Neural progenitor cell (in vitro differentiated cells): ENCODE results near the gene DOCK4. TPM values are rescaled to one million over a fixed set of nuclear protein-coding genes. Genes with fewer than 3 reads are reported as not detected.

Experiments used
- DNase-seq: peaks from one replicate; pipeline ENCODE4 v3.0.0-alpha.2; 2016; ENCODE audit warnings: low spot score
- H2AFZ ChIP-seq: fragments of 200-600 bp; sonication (generic); replicated peaks from 2 replicates; pipeline ENCODE4 v1.6.1; 2016; ENCODE audit warnings: antibody characterized with exemption
- H3F3A ChIP-seq: fragments of 200-600 bp; sonication (generic); 2 replicates; pipeline ENCODE4 v1.6.1; 2016; ENCODE audit warnings: antibody characterized with exemption, low read depth
- H3K27ac ChIP-seq: fragments of 200-600 bp; sonication (generic); 2 replicates; pipeline ENCODE4 v1.5.1; 2016; ENCODE audit warnings: mild to moderate bottlenecking
- H3K27me3 ChIP-seq: fragments of 200-600 bp; sonication (generic); 2 replicates; pipeline ENCODE4 v1.6.1; 2016; ENCODE audit warnings: mild to moderate bottlenecking, moderate library complexity
- H3K36me3 ChIP-seq: fragments of 200-600 bp; sonication (generic); 2 replicates; pipeline ENCODE4 v1.5.1; 2016
- H3K4me1 ChIP-seq: fragments of 200-600 bp; sonication (generic); 2 replicates; pipeline ENCODE4 v1.6.1; 2016; ENCODE audit warnings: mixed run types
- H3K4me2 ChIP-seq: fragments of 200-600 bp; sonication (generic); 2 replicates; pipeline ENCODE4 v1.6.1; 2016
- H3K4me3 ChIP-seq: fragments of 200-600 bp; sonication (generic); 2 replicates; pipeline ENCODE4 v1.5.1; 2016
- H3K79me2 ChIP-seq: fragments of 200-600 bp; sonication (generic); 2 replicates; pipeline ENCODE4 v1.6.1; 2016; ENCODE audit warnings: low read depth
- H3K9ac ChIP-seq: fragments of 200-600 bp; sonication (generic); 2 replicates; pipeline ENCODE4 v1.6.1; 2016
- H3K9me3 ChIP-seq: fragments of 200-600 bp; sonication (generic); 2 replicates; pipeline ENCODE4 v1.5.1; 2016; ENCODE audit warnings: low read depth
- H4K20me1 ChIP-seq: fragments of 200-600 bp; sonication (generic); 2 replicates; pipeline ENCODE4 v1.6.1; 2016; ENCODE audit warnings: low read depth
- H3K27ac Mint-ChIP-seq: 3 replicates; pipeline ENCODE4 v1.8.0; 2021; ENCODE audit warnings: mixed read lengths
- H3K27me3 Mint-ChIP-seq: 2 replicates; pipeline ENCODE4 v1.8.0; 2022; ENCODE audit warnings: low read depth, mild to moderate bottlenecking, inconsistent platforms, moderate library complexity, mixed read lengths; ENCODE audit not compliant: insufficient read depth
- H3K36me3 Mint-ChIP-seq: 3 replicates; pipeline ENCODE4 v1.8.0; 2021; ENCODE audit warnings: mixed read lengths
- H3K4me1 Mint-ChIP-seq: 3 replicates; pipeline ENCODE4 v1.8.0; 2021; ENCODE audit warnings: mixed read lengths
- H3K4me3 Mint-ChIP-seq: 3 replicates; pipeline ENCODE4 v1.8.0; 2021; ENCODE audit warnings: mild to moderate bottlenecking, moderate library complexity, mixed read lengths
- H3K9me3 Mint-ChIP-seq: 3 replicates; pipeline ENCODE4 v1.8.0; 2020; ENCODE audit warnings: mixed read lengths
- CTCF ChIP-seq: fragments of 200-600 bp; sonication (generic); IDR thresholded peaks from 2 replicates; pipeline ENCODE4 v1.5.1; 2017; ENCODE audit warnings: antibody characterized with exemption, mild to moderate bottlenecking
- EZH2 ChIP-seq: fragments of 200-600 bp; sonication (generic); IDR thresholded peaks from 2 replicates; pipeline ENCODE4 v1.6.1; 2017; ENCODE audit warnings: antibody characterized with exemption, mild to moderate bottlenecking, moderate library complexity
- EZH2phosphoT487 ChIP-seq: fragments of 200-600 bp; sonication (generic); IDR thresholded peaks from 2 replicates; pipeline ENCODE4 v1.6.1; 2017; ENCODE audit warnings: antibody characterized with exemption
- total RNA-seq: library from RNA; depleted of rRNA; stranded (reverse); fragments of >200 nt; gene quantifications from 2 replicates; pipeline ENCODE4 v1.2.3, GENCODE V29; 2015; ENCODE audit warnings: low replicate concordance

DOCK4 gene
- total RNA-seq, 1 donor from 2014 or later, result 11.4 TPM

DNA sequence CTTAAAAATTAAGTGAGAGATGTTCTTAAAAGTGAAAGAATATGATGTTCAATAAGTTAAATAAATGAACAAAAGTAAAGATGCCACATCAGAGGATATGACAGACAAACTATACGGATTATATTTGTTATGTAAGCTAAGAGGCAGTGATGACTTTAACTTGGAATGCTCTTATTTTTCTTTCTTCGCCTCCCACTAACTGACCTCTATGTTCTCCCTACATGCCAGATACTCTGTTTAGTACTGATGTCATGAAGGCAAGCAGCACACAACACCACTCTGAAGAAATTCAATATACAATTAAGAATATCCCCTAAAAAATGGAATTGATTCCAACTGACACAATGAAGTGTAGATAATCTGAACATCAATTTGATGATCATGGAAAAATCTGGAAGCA lies 223.4 kb downstream of the DOCK4 start:
- Histone ChIP-seq H2AFZ (no peak overlapping the region), H3K4me2 (no peak overlapping the region), H3K27ac (no peak overlapping the region), H3K4me3 (no peak overlapping the region), H3K9ac (no peak overlapping the region), H3K79me2 (no peaks in the 10 kb centered on the region), H3K27me3 (no peaks in the 10 kb centered on the region), H3K4me1 (no peaks in the 10 kb centered on the region), H3K36me3 (no peaks in the 10 kb centered on the region), H4K20me1 (no peaks in the 10 kb centered on the region), H3F3A (no peaks in the 10 kb centered on the region), H3K9me3 (no peaks in the 10 kb centered on the region)
- Mint-ChIP-seq H3K36me3 (peaks cover 20% of the 10 kb centered on the region), H3K27ac (no peak overlapping the region), H3K9me3 (no peaks in the 10 kb centered on the region), H3K4me1 (no peaks in the 10 kb centered on the region), H3K4me3 (no peak overlapping the region), H3K27me3 (no peaks in the 10 kb centered on the region)
- TF ChIP-seq CTCF (no peak), EZH2 (no peak), EZH2phosphoT487 (no peak)
- DNase-seq, result no peak

- H3K36me3 ChIP-seq, result no peaks in the 10 kb centered on the region
- no peak overlapping the region for H3K9ac ChIP-seq
- H3K4me3 Mint-ChIP-seq, result no peak overlapping the region
- H3K27me3 ChIP-seq, result no peaks in the 10 kb centered on the region
- H3K36me3 Mint-ChIP-seq, result peaks cover 18% of the 10 kb centered on the region
- no peaks in the 10 kb centered on the region for H3K9me3 ChIP-seq
- no peak overlapping the region for H3K4me3 ChIP-seq
- H3K27ac ChIP-seq, result no peak overlapping the region
- H3K9me3 Mint-ChIP-seq, result no peaks in the 10 kb centered on the region
- no peaks in the 10 kb centered on the region for H3F3A ChIP-seq
- no peak overlapping the region for H3K4me2 ChIP-seq
- H3K4me1 Mint-ChIP-seq, result no peaks in the 10 kb centered on the region
- no peaks in the 10 kb centered on the region for H3K79me2 ChIP-seq
- no peaks in the 10 kb centered on the region for H4K20me1 ChIP-seq
- no peaks in the 10 kb centered on the region for H3K27me3 Mint-ChIP-seq
- no peak overlapping the region for H2AFZ ChIP-seq
- no peak for DNase-seq
- TF ChIP-seq EZH2 (no peak), EZH2phosphoT487 (no peak), CTCF (no peak)
- H3K4me1 ChIP-seq, result no peaks in the 10 kb centered on the region
- H3K27ac Mint-ChIP-seq, result no peak overlapping the region
These were observed 224.1 kb downstream of the DOCK4 start for GRCh38 chr7:111982133-111982532.

DNA sequence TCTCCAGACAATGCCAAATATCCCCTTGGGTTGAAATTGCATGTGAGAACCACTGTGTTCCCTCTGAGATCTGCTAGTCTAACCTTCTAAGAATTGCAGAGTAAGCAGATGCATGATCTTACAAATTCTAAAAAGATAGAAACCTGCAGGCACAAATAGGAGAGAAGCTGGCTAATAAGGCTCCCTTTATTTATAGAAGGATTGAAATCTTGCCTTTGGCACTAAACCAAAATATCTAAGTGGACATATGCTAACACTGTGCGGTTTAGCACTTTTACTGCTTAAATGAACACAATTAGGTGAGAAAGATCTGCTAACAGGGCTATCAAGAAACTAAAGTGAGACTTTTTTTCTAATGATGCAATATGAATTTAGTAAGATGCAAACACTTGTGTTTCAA lies 225.5 kb downstream of the DOCK4 start:
- H2AFZ ChIP-seq, result no peak overlapping the region
- H3K4me3 ChIP-seq, result no peak overlapping the region
- Mint-ChIP-seq H3K9me3 (no peaks in the 10 kb centered on the region), H3K4me3 (no peak overlapping the region), H3K27ac (no peak overlapping the region), H3K27me3 (no peaks in the 10 kb centered on the region), H3K4me1 (no peaks in the 10 kb centered on the region), H3K36me3 (peaks cover 17% of the 10 kb centered on the region)
- H3K4me1 ChIP-seq, result no peaks in the 10 kb centered on the region
- H3F3A ChIP-seq, result no peaks in the 10 kb centered on the region
- H3K27me3 ChIP-seq, result no peaks in the 10 kb centered on the region
- no peaks in the 10 kb centered on the region for H3K9me3 ChIP-seq
- no peak overlapping the region for H3K9ac ChIP-seq
- H3K79me2 ChIP-seq, result no peaks in the 10 kb centered on the region
- H3K4me2 ChIP-seq, result no peak overlapping the region
- no peaks in the 10 kb centered on the region for H3K36me3 ChIP-seq
- DNase-seq, result no peak
- H3K27ac ChIP-seq, result no peak overlapping the region
- no peak for TF ChIP-seq EZH2phosphoT487
- TF ChIP-seq EZH2, result no peak
- no peak for TF ChIP-seq CTCF
- no peaks in the 10 kb centered on the region for H4K20me1 ChIP-seq
